Suprapubic skin (tissue), 4 donors: ENCODE results near the gene FRMD4A. TPM values are rescaled to one million over a fixed set of nuclear protein-coding genes. Genes with fewer than 3 reads are reported as not detected.
"Not testable (repeated sequence)": the region's sequence is repeated elsewhere in the genome, so short reads cannot be mapped to it uniquely, and the experiment has no call there.

Experiments
- DNase-seq, 2 donors: peaks; one replicate each; pipeline ENCODE4 v3.0.0-alpha.2; 2019; ENCODE audit warnings: low spot score in 2 of 2
- H3K27ac ChIP-seq: fragments of 200-600 bp; sonication (generic); one replicate; pipeline ENCODE4 v1.5.1; 2019
- H3K27me3 ChIP-seq: fragments of 200-600 bp; sonication (generic); one replicate; pipeline ENCODE4 v1.5.1; 2019
- H3K36me3 ChIP-seq: fragments of 200-600 bp; sonication (generic); one replicate; pipeline ENCODE4 v1.5.1; 2019
- H3K4me1 ChIP-seq: fragments of 200-600 bp; sonication (generic); one replicate; pipeline ENCODE4 v1.5.1; 2019
- H3K4me3 ChIP-seq: fragments of 200-600 bp; sonication (generic); one replicate; pipeline ENCODE4 v1.5.1; 2019; ENCODE audit warnings: mild to moderate bottlenecking
- H3K9me3 ChIP-seq: fragments of 200-600 bp; sonication (generic); one replicate; pipeline ENCODE4 v1.5.1; 2019
- EP300 ChIP-seq: sonication (generic); formaldehyde crosslinking; IDR thresholded peaks from one replicate; pipeline ENCODE4 v1.6.1; 2017; ENCODE audit warnings: antibody characterized with exemption
- POLR2A ChIP-seq, 2 donors: fragments of 450-650 bp; IDR thresholded peaks; one replicate each; pipeline ENCODE4 v1.6.1; 2017; ENCODE audit warnings: antibody characterized with exemption in 2 of 2, mild to moderate bottlenecking in 2 of 2, moderate library complexity in 2 of 2
- POLR2AphosphoS5 ChIP-seq, 3 donors: sonication (generic); formaldehyde crosslinking; IDR thresholded peaks; one replicate each; pipeline ENCODE4 v1.6.1; 2017; ENCODE audit warnings: antibody characterized with exemption in 3 of 3
- WGBS: methylation state at CpG from one replicate; pipeline ENCODE4 v1.1.5; 2018; 5-methylcytosine and 5-hydroxymethylcytosine counted together
- total RNA-seq, 4 donors: library from RNA; depleted of rRNA; stranded (reverse); fragments of >200 nt; gene quantifications; one replicate each; pipeline ENCODE4 v1.1.0, GENCODE V29; 2016
- TF ChIP-seq, protein P1 (sequence below), 2 donors: fragments of 200-600 bp in 1 of 2; fragments of 450-650 bp in 1 of 2; sonication (generic) in 1 of 2; IDR thresholded peaks; one replicate each; pipeline ENCODE4 v1.5.1; 2016 to 2019; ENCODE audit warnings: antibody characterized with exemption in 2 of 2, mild to moderate bottlenecking in 1 of 2, moderate library complexity in 1 of 2

The FRMD4A gene
- total RNA-seq, 4 donors from 2014 or later, result 27.4 to 86.3 (median 58.0) TPM

DNA sequence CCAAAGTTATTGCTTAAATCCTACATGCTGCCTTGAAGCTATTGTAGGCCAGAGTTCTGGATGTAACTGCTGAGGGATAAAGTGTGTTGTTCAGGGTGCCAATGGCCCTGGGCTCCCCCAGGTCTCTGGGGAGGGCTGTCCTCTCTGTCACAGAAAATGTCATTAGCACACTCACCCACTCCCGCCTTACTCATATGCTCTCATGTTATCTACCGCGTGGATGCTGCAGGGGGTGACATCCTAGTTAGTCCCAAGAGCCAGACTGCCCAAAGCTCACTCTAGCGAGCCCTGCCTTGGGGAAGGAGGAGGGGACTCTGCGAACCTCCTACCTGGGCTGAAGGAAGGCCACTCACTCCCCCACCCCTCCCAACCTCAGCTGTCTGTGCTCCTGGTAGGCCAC is 122.5 kb downstream of the FRMD4A start:
- no peak for DNase-seq
- WGBS, result 94% methylated on average over 4 of the region's 5 CpGs
- TF ChIP-seq POLR2AphosphoS5 (IDR thresholded peaks at IDR 0.05) (no peak), POLR2A (IDR thresholded peaks at IDR 0.05) (no peak), EP300 (no peak)
- TF ChIP-seq, protein P1, sequence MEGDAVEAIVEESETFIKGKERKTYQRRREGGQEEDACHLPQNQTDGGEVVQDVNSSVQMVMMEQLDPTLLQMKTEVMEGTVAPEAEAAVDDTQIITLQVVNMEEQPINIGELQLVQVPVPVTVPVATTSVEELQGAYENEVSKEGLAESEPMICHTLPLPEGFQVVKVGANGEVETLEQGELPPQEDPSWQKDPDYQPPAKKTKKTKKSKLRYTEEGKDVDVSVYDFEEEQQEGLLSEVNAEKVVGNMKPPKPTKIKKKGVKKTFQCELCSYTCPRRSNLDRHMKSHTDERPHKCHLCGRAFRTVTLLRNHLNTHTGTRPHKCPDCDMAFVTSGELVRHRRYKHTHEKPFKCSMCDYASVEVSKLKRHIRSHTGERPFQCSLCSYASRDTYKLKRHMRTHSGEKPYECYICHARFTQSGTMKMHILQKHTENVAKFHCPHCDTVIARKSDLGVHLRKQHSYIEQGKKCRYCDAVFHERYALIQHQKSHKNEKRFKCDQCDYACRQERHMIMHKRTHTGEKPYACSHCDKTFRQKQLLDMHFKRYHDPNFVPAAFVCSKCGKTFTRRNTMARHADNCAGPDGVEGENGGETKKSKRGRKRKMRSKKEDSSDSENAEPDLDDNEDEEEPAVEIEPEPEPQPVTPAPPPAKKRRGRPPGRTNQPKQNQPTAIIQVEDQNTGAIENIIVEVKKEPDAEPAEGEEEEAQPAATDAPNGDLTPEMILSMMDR (IDR thresholded peaks at IDR 0.05), result no peak
- no peaks in the 10 kb centered on the region for H3K9me3 ChIP-seq
- no peaks in the 10 kb centered on the region for H3K4me1 ChIP-seq
- H3K27me3 ChIP-seq, result peaks cover 2% of the 10 kb centered on the region
- no peaks in the 10 kb centered on the region for H3K36me3 ChIP-seq
- H3K4me3 ChIP-seq, result no peak overlapping the region
- no peak overlapping the region for H3K27ac ChIP-seq

DNA sequence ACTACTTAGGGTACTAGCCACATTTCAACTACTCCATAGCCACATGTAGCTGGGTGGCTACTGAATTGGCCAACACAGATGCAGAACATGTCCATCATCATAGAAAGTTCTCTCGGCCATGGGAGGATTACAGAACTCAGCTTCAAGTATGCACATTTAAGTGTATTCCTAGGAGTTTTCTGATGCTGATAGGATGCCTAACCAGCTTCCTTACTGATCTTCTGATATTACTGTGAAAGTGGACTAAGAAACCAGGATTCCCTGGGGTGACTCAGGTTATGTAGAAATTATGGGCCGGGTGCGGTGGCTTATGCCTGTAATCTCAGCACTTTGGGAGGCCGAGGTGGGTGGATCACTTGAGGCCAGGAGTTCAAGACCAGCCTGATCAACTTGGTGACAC is 125.5 kb downstream of the FRMD4A start:
- TF ChIP-seq, protein P1 (IDR thresholded peaks at IDR 0.05), result no peak
- TF ChIP-seq POLR2A (IDR thresholded peaks at IDR 0.05), result no peak
- no peak for TF ChIP-seq EP300
- Histone ChIP-seq H3K36me3 (no peaks in the 10 kb centered on the region), H3K4me1 (no peaks in the 10 kb centered on the region), H3K27me3 (peaks cover 24% of the 10 kb centered on the region), H3K9me3 (no peaks in the 10 kb centered on the region), H3K27ac (no peak overlapping the region), H3K4me3 (no peak overlapping the region)
- WGBS, result 89% methylated on average over 4 of the region's 4 CpGs
- DNase-seq, result no peak

DNA sequence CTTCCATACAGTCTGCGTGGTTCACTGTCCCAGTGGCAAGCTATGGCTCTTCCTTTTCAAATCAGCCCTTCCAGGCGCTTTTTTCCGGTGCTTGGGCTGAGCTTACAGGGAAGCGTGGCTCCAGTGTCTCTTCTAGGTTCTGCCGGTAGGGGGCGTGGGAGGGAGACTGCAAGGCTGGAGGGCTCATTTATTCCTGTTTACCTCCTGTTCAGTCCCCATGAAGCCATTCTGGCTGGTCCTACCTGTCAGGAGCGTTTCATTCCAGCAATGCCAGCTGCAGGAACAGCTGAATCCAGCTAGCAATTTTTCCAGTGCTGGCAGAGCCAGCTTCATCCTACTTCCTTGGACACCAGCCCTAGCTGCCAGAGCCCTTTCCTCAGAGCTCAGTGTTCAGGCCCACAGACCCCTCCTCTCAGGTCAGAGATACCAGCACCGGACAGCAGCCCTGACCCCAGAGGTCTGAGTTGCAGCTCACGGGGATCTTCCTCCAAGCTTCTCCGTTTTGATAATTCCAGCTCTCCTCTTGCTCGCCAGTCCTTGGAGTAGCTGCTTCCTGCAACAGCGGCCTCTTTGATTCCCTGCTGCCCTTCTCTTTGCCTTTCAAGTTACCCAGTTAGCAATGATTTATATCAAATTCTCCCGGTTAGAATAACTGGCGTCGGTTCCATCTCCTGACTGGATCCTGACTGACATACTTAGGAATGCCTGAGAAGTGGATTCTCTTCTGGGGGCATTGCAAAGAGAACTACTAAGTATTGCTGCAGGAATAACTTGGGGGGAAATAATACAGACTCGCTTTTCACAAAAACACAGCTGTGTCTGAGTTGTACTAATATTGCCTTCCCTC is 129.8 kb downstream of the FRMD4A start:
- WGBS, result 39% methylated on average over 16 of the region's 16 CpGs
- Histone ChIP-seq H3K27me3 (peaks cover 44% of the 10 kb centered on the region), H3K36me3 (no peaks in the 10 kb centered on the region), H3K27ac (no peak overlapping the region), H3K4me1 (no peaks in the 10 kb centered on the region), H3K9me3 (no peaks in the 10 kb centered on the region), H3K4me3 (no peak overlapping the region)
- no peak for DNase-seq
- no peak for TF ChIP-seq POLR2AphosphoS5 (IDR thresholded peaks at IDR 0.05)
- TF ChIP-seq POLR2A (IDR thresholded peaks at IDR 0.05), result no peak
- no peak for TF ChIP-seq EP300
- TF ChIP-seq, protein P1 (IDR thresholded peaks at IDR 0.05), result no peak

DNA sequence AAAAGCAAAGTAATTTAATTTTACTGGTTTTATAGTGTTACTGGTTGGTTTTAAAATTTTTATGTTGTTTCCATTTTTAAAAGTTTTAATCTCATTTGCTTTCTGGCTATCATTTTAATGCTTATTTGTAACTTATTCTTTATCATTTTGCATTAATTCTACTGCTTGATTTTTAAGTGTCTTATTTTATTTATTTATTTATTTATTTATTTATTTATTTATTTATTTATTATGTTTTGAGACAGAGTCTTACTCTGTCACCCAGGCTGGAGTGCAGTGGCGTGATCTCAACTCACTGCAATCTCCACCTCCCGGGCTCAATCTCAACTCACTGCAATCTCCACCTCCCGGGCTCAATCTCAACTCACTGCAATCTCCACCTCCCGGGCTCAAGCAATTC is 131.6 kb downstream of the FRMD4A start:
- 92% methylated on average over 4 of the region's 4 CpGs for WGBS

DNA sequence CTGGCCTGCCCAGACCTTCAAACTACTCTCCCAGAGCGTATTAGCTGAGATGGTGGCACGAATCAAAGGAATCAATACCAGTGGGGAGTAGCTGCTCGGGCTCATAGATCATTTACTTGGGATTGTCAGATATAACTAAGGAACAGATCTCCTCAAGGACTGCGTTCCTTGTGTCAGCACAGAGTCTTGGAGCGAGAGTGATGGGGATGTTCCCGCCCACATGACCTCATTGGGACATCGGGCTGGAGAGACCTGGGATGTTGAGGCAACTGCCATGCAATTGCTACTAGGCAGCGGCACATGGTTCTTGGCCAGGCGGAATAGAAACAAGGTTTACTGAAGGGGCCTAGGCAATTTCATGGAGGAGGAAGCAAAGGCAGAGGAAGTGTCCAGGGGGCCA is 132.6 kb downstream of the FRMD4A start:
- H3K36me3 ChIP-seq, result no peaks in the 10 kb centered on the region
- TF ChIP-seq POLR2AphosphoS5 (IDR thresholded peaks at IDR 0.05) (no peak), EP300 (no peak), POLR2A (IDR thresholded peaks at IDR 0.05) (no peak)
- TF ChIP-seq, protein P1 (IDR thresholded peaks at IDR 0.05), result no peak
- DNase-seq, result no peak
- H3K9me3 ChIP-seq, result no peaks in the 10 kb centered on the region
- H3K4me3 ChIP-seq, result no peak overlapping the region
- H3K27me3 ChIP-seq, result peaks cover 50% of the 10 kb centered on the region
- WGBS, result 82% methylated on average over 6 of the region's 9 CpGs
- no peaks in the 10 kb centered on the region for H3K4me1 ChIP-seq
- H3K27ac ChIP-seq, result no peak overlapping the region

More for the DNA sequence above, 131.6 kb downstream of the FRMD4A start:
- not testable (repeated sequence) for H3K9me3 ChIP-seq, H3K4me1 ChIP-seq, H3K27ac ChIP-seq, H3K36me3 ChIP-seq, DNase-seq, H3K4me3 ChIP-seq
- peaks cover 50% of the 10 kb centered on the region for H3K27me3 ChIP-seq
